Loucy (cell line): ENCODE results near the gene BTRC.

ENCODE experiments used
- H2AFZ ChIP-seq: fragments of 200-600 bp; sonication (generic); 2 replicates; pipeline ENCODE4 v1.6.0; 2016; ENCODE audit warnings: antibody characterized with exemption, mild to moderate bottlenecking, low read length, moderate library complexity
- H3F3A ChIP-seq: fragments of 200-600 bp; 2 replicates; pipeline ENCODE4 v1.6.0; 2016; ENCODE audit warnings: antibody characterized with exemption, low read depth, mild to moderate bottlenecking
- H3K27me3 ChIP-seq: fragments of 200-600 bp; sonication (generic); 2 replicates; pipeline ENCODE4 v1.6.1; 2014; ENCODE audit warnings: low read length, mild to moderate bottlenecking; ENCODE audit not compliant: insufficient read depth, poor library complexity, severe bottlenecking
- H3K36me3 ChIP-seq: fragments of 200-600 bp; sonication (generic); 2 replicates; pipeline ENCODE4 v1.6.1; 2016; ENCODE audit warnings: low read length; ENCODE audit not compliant: insufficient read depth
- H3K4me1 ChIP-seq: fragments of 200-600 bp; sonication (generic); 2 replicates; pipeline ENCODE4 v1.5.1; 2014; ENCODE audit warnings: low read length, mild to moderate bottlenecking; ENCODE audit not compliant: insufficient read depth, poor library complexity, severe bottlenecking
- H3K4me2 ChIP-seq: fragments of 200-600 bp; sonication (generic); 2 replicates; pipeline ENCODE4 v1.6.0; 2014; ENCODE audit warnings: antibody characterized with exemption, low read length, low read depth, mild to moderate bottlenecking; ENCODE audit not compliant: poor library complexity, severe bottlenecking
- H3K4me3 ChIP-seq: fragments of 200-600 bp; sonication (generic); 2 replicates; pipeline ENCODE4 v1.5.1; 2014; ENCODE audit warnings: low read length, mild to moderate bottlenecking, mixed read lengths; ENCODE audit not compliant: poor library complexity, severe bottlenecking
- H3K79me2 ChIP-seq: fragments of 200-600 bp; sonication (generic); 2 replicates; pipeline ENCODE4 v1.6.1; 2014; ENCODE audit warnings: low read length; ENCODE audit not compliant: insufficient read depth
- H3K9ac ChIP-seq: fragments of 200-600 bp; sonication (generic); 2 replicates; pipeline ENCODE4 v1.6.0; 2014; ENCODE audit warnings: mild to moderate bottlenecking, low read depth, low read length, moderate library complexity; ENCODE audit not compliant: poor library complexity, severe bottlenecking
- H3K9me2 ChIP-seq: fragments of 200-600 bp; sonication (generic); replicated peaks from 2 replicates; pipeline ENCODE4 v1.6.1; 2016; ENCODE audit warnings: low read depth, low read length, mixed read lengths
- H3K9me3 ChIP-seq: fragments of 200-600 bp; sonication (generic); 2 replicates; pipeline ENCODE4 v1.6.1; 2014; ENCODE audit warnings: mild to moderate bottlenecking, antibody characterized with exemption, low read length, low read depth; ENCODE audit not compliant: insufficient read depth
- H4K20me1 ChIP-seq: fragments of 200-600 bp; sonication (generic); 2 replicates; pipeline ENCODE4 v1.6.0; 2014; ENCODE audit warnings: antibody characterized with exemption, low read length, mild to moderate bottlenecking; ENCODE audit not compliant: insufficient read depth, poor library complexity, severe bottlenecking
- EZH2phosphoT487 ChIP-seq: fragments of 200-600 bp; IDR thresholded peaks from 2 replicates; pipeline ENCODE4 v1.6.1; 2018; ENCODE audit warnings: antibody characterized with exemption, mild to moderate bottlenecking, moderate library complexity, borderline replicate concordance
- TF ChIP-seq, protein P1 (sequence below): fragments of 200-600 bp; sonication (generic); conservative IDR thresholded peaks from 2 replicates; pipeline ENCODE4 v1.5.1; 2014; ENCODE audit warnings: mild to moderate bottlenecking, antibody characterized with exemption, low read length

Gene BTRC

DNA sequence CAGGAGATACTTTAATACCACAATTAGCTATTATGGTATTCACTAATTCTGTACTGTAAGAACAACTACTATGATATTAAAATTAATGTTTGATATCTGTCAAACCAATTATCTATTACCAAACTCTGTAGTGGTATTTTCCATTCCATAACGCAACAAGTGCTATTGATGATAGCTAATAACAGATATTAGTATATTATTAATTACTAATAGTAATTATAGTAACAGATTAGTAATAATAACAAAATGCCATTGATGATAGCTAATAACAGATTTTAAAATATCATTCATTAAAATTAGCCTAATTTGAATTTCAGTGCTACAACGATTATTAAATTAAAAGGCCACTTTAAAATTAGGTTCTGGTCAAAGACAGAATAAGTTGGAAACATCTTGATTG lies 93.5 kb downstream of the BTRC start:
- H3K9me2 ChIP-seq, result no peaks in the 10 kb centered on the region
- peaks cover 24% of the 10 kb centered on the region for H4K20me1 ChIP-seq
- H3K4me3 ChIP-seq, result no peak overlapping the region
- TF ChIP-seq, protein P1, sequence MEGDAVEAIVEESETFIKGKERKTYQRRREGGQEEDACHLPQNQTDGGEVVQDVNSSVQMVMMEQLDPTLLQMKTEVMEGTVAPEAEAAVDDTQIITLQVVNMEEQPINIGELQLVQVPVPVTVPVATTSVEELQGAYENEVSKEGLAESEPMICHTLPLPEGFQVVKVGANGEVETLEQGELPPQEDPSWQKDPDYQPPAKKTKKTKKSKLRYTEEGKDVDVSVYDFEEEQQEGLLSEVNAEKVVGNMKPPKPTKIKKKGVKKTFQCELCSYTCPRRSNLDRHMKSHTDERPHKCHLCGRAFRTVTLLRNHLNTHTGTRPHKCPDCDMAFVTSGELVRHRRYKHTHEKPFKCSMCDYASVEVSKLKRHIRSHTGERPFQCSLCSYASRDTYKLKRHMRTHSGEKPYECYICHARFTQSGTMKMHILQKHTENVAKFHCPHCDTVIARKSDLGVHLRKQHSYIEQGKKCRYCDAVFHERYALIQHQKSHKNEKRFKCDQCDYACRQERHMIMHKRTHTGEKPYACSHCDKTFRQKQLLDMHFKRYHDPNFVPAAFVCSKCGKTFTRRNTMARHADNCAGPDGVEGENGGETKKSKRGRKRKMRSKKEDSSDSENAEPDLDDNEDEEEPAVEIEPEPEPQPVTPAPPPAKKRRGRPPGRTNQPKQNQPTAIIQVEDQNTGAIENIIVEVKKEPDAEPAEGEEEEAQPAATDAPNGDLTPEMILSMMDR, result no peak
- no peak for TF ChIP-seq EZH2phosphoT487
- peaks cover 14% of the 10 kb centered on the region for H3K4me1 ChIP-seq
- no peaks in the 10 kb centered on the region for H3K79me2 ChIP-seq
- no peaks in the 10 kb centered on the region for H3K36me3 ChIP-seq
- H3K9ac ChIP-seq, result no peak overlapping the region
- no peaks in the 10 kb centered on the region for H3K27me3 ChIP-seq
- no peak overlapping the region for H2AFZ ChIP-seq
- H3K4me2 ChIP-seq, result no peak overlapping the region
- H3F3A ChIP-seq, result no peaks in the 10 kb centered on the region
- H3K9me3 ChIP-seq, result no peaks in the 10 kb centered on the region

- no peaks in the 10 kb centered on the region for H3K9me2 ChIP-seq
- peaks cover 10% of the 10 kb centered on the region for H3F3A ChIP-seq
- no peaks in the 10 kb centered on the region for H3K9me3 ChIP-seq
- no peak overlapping the region for H2AFZ ChIP-seq
- H3K9ac ChIP-seq, result no peak overlapping the region
- H3K4me2 ChIP-seq, result no peak overlapping the region
- TF ChIP-seq, protein P1, result no peak
- TF ChIP-seq EZH2phosphoT487, result no peak
- H4K20me1 ChIP-seq, result peaks cover 50% of the 10 kb centered on the region
- no peaks in the 10 kb centered on the region for H3K36me3 ChIP-seq
- peaks cover 37% of the 10 kb centered on the region for H3K4me1 ChIP-seq
- H3K79me2 ChIP-seq, result no peaks in the 10 kb centered on the region
- no peak overlapping the region for H3K4me3 ChIP-seq
- no peaks in the 10 kb centered on the region for H3K27me3 ChIP-seq
Measured at GRCh38 chr10:101450277-101451080, 96.5 kb downstream of the BTRC start.

DNA sequence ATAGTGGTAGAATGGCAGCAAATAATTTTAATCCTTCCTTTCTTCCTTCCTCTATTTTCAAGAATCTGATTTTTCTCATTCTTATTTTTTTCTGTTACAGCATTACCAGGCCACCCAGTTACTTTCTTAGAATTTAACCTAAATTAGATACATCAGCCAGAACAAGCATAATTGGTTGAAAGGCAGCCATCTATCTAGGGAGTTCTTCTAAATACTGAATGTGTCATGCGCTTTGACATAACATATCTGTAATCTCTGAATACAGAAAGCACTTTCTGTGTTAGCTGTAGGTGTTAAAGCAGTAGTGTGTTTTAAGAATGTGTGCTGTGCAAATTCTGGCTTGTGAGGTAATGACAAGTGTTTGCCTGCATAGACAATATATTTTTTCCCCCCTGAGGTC lies 97.3 kb downstream of the BTRC start:
- no peak overlapping the region for H3K4me3 ChIP-seq
- H4K20me1 ChIP-seq, result peaks cover 52% of the 10 kb centered on the region
- H3K36me3 ChIP-seq, result no peaks in the 10 kb centered on the region
- H3K4me2 ChIP-seq, result no peak overlapping the region
- no peaks in the 10 kb centered on the region for H3K9me2 ChIP-seq
- no peak overlapping the region for H2AFZ ChIP-seq
- H3K79me2 ChIP-seq, result no peaks in the 10 kb centered on the region
- no peaks in the 10 kb centered on the region for H3K27me3 ChIP-seq
- H3K9ac ChIP-seq, result no peak overlapping the region
- TF ChIP-seq EZH2phosphoT487, result no peak
- TF ChIP-seq, protein P1, result no peak
- H3F3A ChIP-seq, result peaks cover 10% of the 10 kb centered on the region
- peaks cover 37% of the 10 kb centered on the region for H3K4me1 ChIP-seq
- no peaks in the 10 kb centered on the region for H3K9me3 ChIP-seq
